Prostate gland (tissue), 2 donors: ENCODE data around the gene DPYD. TPM values are rescaled to one million over a fixed set of nuclear protein-coding genes. Genes with fewer than 3 reads are reported as not detected.

ENCODE experiments used
- DNase-seq: peaks from one replicate; pipeline ENCODE4 v3.0.0-alpha.2; 2019; ENCODE audit warnings: low spot score
- H3K27ac ChIP-seq, 2 donors: fragments of 200-600 bp; sonication (generic); 2 replicates each; pipeline ENCODE4 v1.5.1; 2017 to 2019
- H3K27me3 ChIP-seq: fragments of 200-600 bp; sonication (generic); replicated peaks from 2 replicates; pipeline ENCODE4 v1.5.1; 2019; ENCODE audit not compliant: insufficient read depth
- H3K36me3 ChIP-seq, 2 donors: fragments of 200-600 bp; sonication (generic); 1 replicate in 1 of 2; 2 replicates in 1 of 2; pipeline versions ENCODE4 v1.5.1 to v1.8.1; 2017 to 2019
- H3K4me1 ChIP-seq: fragments of 200-600 bp; sonication (generic); replicated peaks from 2 replicates; pipeline ENCODE4 v1.5.1; 2019
- H3K4me3 ChIP-seq, 2 donors: fragments of 200-600 bp; sonication (generic); 2 replicates each; pipeline ENCODE4 v1.5.1; 2017 to 2019
- H3K9me3 ChIP-seq: fragments of 200-600 bp; sonication (generic); 2 replicates; pipeline ENCODE4 v1.5.1; 2017
- CTCF ChIP-seq, 4 experiments: fragments of 200-600 bp in 2 of 4; fragments of 450-650 bp in 2 of 4; sonication (generic) in 2 of 4; IDR thresholded peaks; 1 replicate in 3 of 4; 2 replicates in 1 of 4; pipeline ENCODE4 v1.5.1; 2016 to 2019; ENCODE audit warnings: antibody characterized with exemption in 4 of 4, mild to moderate bottlenecking in 2 of 4, moderate library complexity in 2 of 4
- POLR2A ChIP-seq: fragments of 450-650 bp; IDR thresholded peaks from one replicate; pipeline ENCODE4 v1.6.1; 2016; ENCODE audit warnings: antibody characterized with exemption, mild to moderate bottlenecking
- POLR2AphosphoS5 ChIP-seq: sonication (generic); formaldehyde crosslinking; IDR thresholded peaks from one replicate; pipeline ENCODE4 v1.6.1; 2017; ENCODE audit warnings: antibody characterized with exemption
- WGBS: methylation state at CpG from one replicate; pipeline ENCODE4 v1.1.5; 2018; 5-methylcytosine and 5-hydroxymethylcytosine counted together
- intact Hi-C: fragments of 100-400 bp; cut with DNase I; formaldehyde crosslinking; loops from one replicate; pipeline ENCODE4 v1.14.2; 2022
- total RNA-seq, 2 donors: library from RNA; depleted of rRNA; stranded (reverse); fragments of >200 nt; gene quantifications; one replicate each; pipeline ENCODE4 v1.1.0, GENCODE V29; 2016

DPYD gene
- total RNA-seq, 2 donors from 2014 or later = 18.2 to 19.7 TPM

GRCh38 chr1:97056386-97056785, 864.4 kb downstream of the DPYD start:
- TF ChIP-seq CTCF (IDR thresholded peaks at IDR 0.05) (no peak), POLR2A (no peak), POLR2AphosphoS5 (no peak)
- Histone ChIP-seq H3K27me3 (no peaks in the 10 kb centered on the region), H3K4me1 (no peaks in the 10 kb centered on the region), H3K9me3 (no peaks in the 10 kb centered on the region), H3K4me3 (no peak overlapping the region), H3K27ac (no peak overlapping the region), H3K36me3 (no peaks in the 10 kb centered on the region)
- intact Hi-C loops = no loop called here
- 89% methylated on average over 2 of the region's 2 CpGs for WGBS
- no peak for DNase-seq

GRCh38 chr1:97053268-97053667, 867.6 kb downstream of the DPYD start:
- Histone ChIP-seq H3K4me3 (no peak overlapping the region), H3K4me1 (no peaks in the 10 kb centered on the region), H3K27ac (no peak overlapping the region), H3K36me3 (no peaks in the 10 kb centered on the region), H3K27me3 (no peaks in the 10 kb centered on the region), H3K9me3 (no peaks in the 10 kb centered on the region)
- WGBS = 87% methylated on average over 2 of the region's 2 CpGs
- TF ChIP-seq CTCF (IDR thresholded peaks at IDR 0.05) = no peak
- TF ChIP-seq POLR2A = no peak
- TF ChIP-seq POLR2AphosphoS5 = no peak
- intact Hi-C loops = no loop called here
- DNase-seq = no peak

DNA sequence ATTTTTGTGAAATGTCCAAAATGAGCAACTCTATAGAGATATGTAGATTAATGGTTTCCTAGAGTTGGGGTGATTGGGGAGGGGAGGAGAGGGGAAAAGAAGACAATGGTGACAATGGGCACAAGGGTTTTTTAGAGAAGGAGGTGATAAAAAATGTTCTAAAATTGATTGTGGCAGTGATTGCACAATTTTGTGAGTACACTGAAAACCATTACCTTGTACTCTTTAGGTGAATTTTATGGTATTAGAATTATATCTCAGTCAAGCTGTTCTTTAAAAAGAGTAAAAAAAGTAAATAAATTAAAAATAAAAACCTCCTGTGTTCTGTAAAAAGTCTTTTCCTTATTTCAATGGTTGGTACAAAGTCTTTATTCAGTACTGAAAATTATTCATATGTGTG, 869.0 kb downstream of the DPYD start:
- Histone ChIP-seq H3K27me3 (no peaks in the 10 kb centered on the region), H3K4me1 (no peaks in the 10 kb centered on the region), H3K4me3 (no peak overlapping the region), H3K27ac (no peak overlapping the region), H3K36me3 (no peaks in the 10 kb centered on the region), H3K9me3 (no peaks in the 10 kb centered on the region)
- no peak for DNase-seq
- TF ChIP-seq POLR2AphosphoS5 (no peak), CTCF (IDR thresholded peaks at IDR 0.05) (no peak), POLR2A (no peak)
- intact Hi-C loops = no loop called here

- no peaks in the 10 kb centered on the region for H3K36me3 ChIP-seq
- H3K9me3 ChIP-seq = no peaks in the 10 kb centered on the region
- H3K4me3 ChIP-seq = no peak overlapping the region
- TF ChIP-seq POLR2A = no peak
- TF ChIP-seq POLR2AphosphoS5 = no peak
- intact Hi-C loops = no loop called here
- H3K4me1 ChIP-seq = no peaks in the 10 kb centered on the region
- 97% methylated on average over 1 of the region's 1 CpG for WGBS
- no peak for DNase-seq
- H3K27me3 ChIP-seq = no peaks in the 10 kb centered on the region
- H3K27ac ChIP-seq = no peak overlapping the region
Measured at GRCh38 chr1:97050506-97050905, 870.3 kb downstream of the DPYD start.

DNA sequence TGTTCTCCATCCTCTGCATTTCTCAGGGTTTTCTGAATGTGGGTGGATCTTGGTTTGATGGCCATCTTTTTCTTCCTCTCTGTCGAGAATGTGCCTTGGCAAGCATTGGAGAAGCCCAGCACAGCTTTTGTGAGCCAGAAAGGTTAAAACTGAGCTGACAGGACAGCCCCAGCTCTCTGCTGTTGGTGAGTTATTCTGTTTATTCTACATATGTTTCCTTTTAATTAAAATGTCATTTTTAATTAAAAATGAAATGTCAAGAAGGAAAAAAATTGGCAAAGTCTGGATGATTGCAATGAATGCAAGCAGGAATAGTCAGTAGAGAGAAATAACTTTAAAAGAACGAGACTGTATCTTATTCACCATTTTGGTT, 873.4 kb downstream of the DPYD start:
- no peak for DNase-seq
- Histone ChIP-seq H3K4me3 (no peak overlapping the region), H3K4me1 (no peaks in the 10 kb centered on the region), H3K36me3 (no peaks in the 10 kb centered on the region), H3K9me3 (no peaks in the 10 kb centered on the region), H3K27ac (no peak overlapping the region), H3K27me3 (no peaks in the 10 kb centered on the region)
- intact Hi-C loops = no loop called here
- 32% methylated on average over 2 of the region's 2 CpGs for WGBS
- TF ChIP-seq POLR2A = no peak
- TF ChIP-seq POLR2AphosphoS5 = no peak
- no peak for TF ChIP-seq CTCF (IDR thresholded peaks at IDR 0.05)
